HepG2 (cell line): ENCODE data around the gene UBB. TPM values are rescaled to one million over a fixed set of nuclear protein-coding genes. Genes with fewer than 3 reads are reported as not detected.

Experiments
- BORCS8-MEF2B ChIP-seq: sonication (generic); formaldehyde crosslinking; IDR thresholded peaks from 2 replicates; pipeline ENCODE4 v1.8.0; 2022; ENCODE audit warnings: mild to moderate bottlenecking, missing genetic modification reagents
- CREB1 ChIP-seq, 2 experiments: fragments of 450-650 bp in 1 of 2; IDR thresholded peaks; 2 replicates each; pipeline ENCODE4 v1.6.1; 2016 to 2017; ENCODE audit warnings: control low read depth in 1 of 2, mild to moderate bottlenecking in 1 of 2, missing compliant biosample characterization in 1 of 2, missing genetic modification characterization in 1 of 2
- ELF4 ChIP-seq: sonication (generic); formaldehyde crosslinking; IDR thresholded peaks from 2 replicates; pipeline ENCODE4 v1.5.0; 2020; ENCODE audit warnings: missing genetic modification reagents, mild to moderate bottlenecking, moderate library complexity, borderline replicate concordance
- FOXC1 ChIP-seq: sonication (generic); formaldehyde crosslinking; IDR thresholded peaks from 2 replicates; pipeline ENCODE4 v1.8.0; 2022; ENCODE audit warnings: mild to moderate bottlenecking, missing genetic modification reagents, borderline replicate concordance
- KLF16 ChIP-seq, 2 experiments: sonication (generic) in 1 of 2; formaldehyde crosslinking in 1 of 2; IDR thresholded peaks; 2 replicates each; pipeline versions ENCODE4 v1.6.1 to v1.8.0; 2016 to 2023; ENCODE audit warnings: missing genetic modification reagents in 2 of 2, missing compliant biosample characterization in 1 of 2
- MAX ChIP-seq: IDR thresholded peaks from 2 replicates; pipeline ENCODE4 v1.6.1; 2012; ENCODE audit warnings: inconsistent platforms
- MXI1 ChIP-seq: IDR thresholded peaks from 3 replicates; pipeline ENCODE4 v1.6.1; 2012; ENCODE audit warnings: low read depth, low read length, inconsistent platforms, borderline replicate concordance
- POLR2A ChIP-seq, 2 experiments: IDR thresholded peaks; 2 replicates each; pipeline ENCODE4 v1.6.1; 2011; ENCODE audit warnings: low read depth in 2 of 2, low read length in 2 of 2, mild to moderate bottlenecking in 1 of 2, moderate library complexity in 1 of 2; ENCODE audit not compliant: insufficient read depth in 1 of 2
- SKI ChIP-seq: fragments of 450-650 bp; IDR thresholded peaks from one replicate; pipeline ENCODE4 v1.6.1; 2018; ENCODE audit warnings: mild to moderate bottlenecking; ENCODE audit not compliant: partially characterized antibody
- ZBTB40 ChIP-seq, 2 experiments: fragments of 450-650 bp in 1 of 2; sonication (generic) in 1 of 2; formaldehyde crosslinking in 1 of 2; IDR thresholded peaks; 2 replicates each; pipeline versions ENCODE4 v1.6.1 to v1.8.0; 2016 to 2022; ENCODE audit warnings: antibody characterized with exemption in 1 of 2, mild to moderate bottlenecking in 1 of 2, missing genetic modification reagents in 1 of 2
- polyA plus RNA-seq, 8 experiments: library from polyadenylated mRNA; depleted of rRNA in 3 of 8; stranded (reverse) in 7 of 8; unstranded in 1 of 8; fragments of >200 nt; fragmentation: Illumina TruSeq in 4 of 8; extraction: Trizol in 4 of 8; gene quantifications; 2 replicates each; pipeline versions ENCODE4 v1.2.1 to v1.2.3, GENCODE V29; 2011 to 2016; ENCODE audit warnings: low read depth in 4 of 8, missing spikeins in 1 of 8, mixed read lengths in 1 of 8; ENCODE audit not compliant: insufficient read depth in 1 of 8
- total RNA-seq, 5 experiments: library from RNA; depleted of rRNA; stranded (reverse); fragments of >200 nt; fragmentation: Illumina TruSeq; extraction: Trizol; gene quantifications; 2 replicates each; pipeline ENCODE4 v1.2.3, GENCODE V29; 2016; ENCODE audit warnings: low read depth in 1 of 5
- TF ChIP-seq, protein P1 (sequence below): sonication (generic); formaldehyde crosslinking; IDR thresholded peaks from 2 replicates; pipeline ENCODE4 v1.4.0; 2020; ENCODE audit warnings: mild to moderate bottlenecking, missing genetic modification reagents, borderline replicate concordance
- TF ChIP-seq, protein P2 (sequence below): sonication (generic); formaldehyde crosslinking; IDR thresholded peaks from 2 replicates; pipeline ENCODE4 v1.8.1; 2023; ENCODE audit warnings: mild to moderate bottlenecking, missing genetic modification reagents

Gene UBB
- total and polyA plus RNA-seq, 2 of the 13 experiments (the other 11 are each of a cell fraction or from before 2014, with no cell fraction given) = 1,130 to 2,066 TPM

DNA sequence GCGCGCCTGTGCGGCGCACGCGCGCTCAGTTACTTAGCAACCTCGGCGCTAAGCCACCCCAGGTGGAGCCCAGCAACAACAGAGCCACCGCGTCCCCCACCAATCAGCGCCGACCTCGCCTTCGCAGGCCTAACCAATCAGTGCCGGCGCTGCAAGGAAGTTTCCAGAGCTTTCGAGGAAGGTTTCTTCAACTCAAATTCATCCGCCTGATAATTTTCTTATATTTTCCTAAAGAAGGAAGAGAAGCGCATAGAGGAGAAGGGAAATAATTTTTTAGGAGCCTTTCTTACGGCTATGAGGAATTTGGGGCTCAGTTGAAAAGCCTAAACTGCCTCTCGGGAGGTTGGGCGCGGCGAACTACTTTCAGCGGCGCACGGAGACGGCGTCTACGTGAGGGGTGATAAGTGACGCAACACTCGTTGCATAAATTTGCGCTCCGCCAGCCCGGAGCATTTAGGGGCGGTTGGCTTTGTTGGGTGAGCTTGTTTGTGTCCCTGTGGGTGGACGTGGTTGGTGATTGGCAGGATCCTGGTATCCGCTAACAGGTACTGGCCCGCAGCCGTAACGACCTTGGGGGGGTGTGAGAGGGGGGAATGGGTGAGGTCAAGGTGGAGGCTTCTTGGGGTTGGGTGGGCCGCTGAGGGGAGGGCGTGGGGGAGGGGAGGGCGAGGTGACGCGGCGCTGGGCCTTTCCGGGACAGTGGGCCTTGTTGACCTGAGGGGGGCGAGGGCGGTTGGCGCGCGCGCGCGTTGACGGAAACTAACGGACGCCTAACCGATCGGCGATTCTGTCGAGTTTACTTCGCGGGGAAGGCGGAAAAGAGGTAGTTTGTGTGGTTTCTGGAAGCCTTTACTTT is at the start of gene UBB (continued):
- TF ChIP-seq CREB1 (IDR thresholded peaks at IDR 0.05) (peak; percentile 91), CREB1 (CRISPR knock-in tag; IDR thresholded peaks at IDR 0.05) (peak; percentile 95), KLF16 (CRISPR knock-in tag; IDR thresholded peaks at IDR 0.05) (peak in 1 of 2 experiments; percentile 87; a peak in 2 of 4 replicates), FOXC1 (CRISPR knock-in tag) (no peak), MAX (peak; percentile 41), SKI (peak; percentile 88), MXI1 (peak; percentile 54; the same call in 1 of the 3 replicates), POLR2A (IDR thresholded peaks at IDR 0.05; ENCODE audit: insufficient read depth in 1 of 2, low read depth in 2 of 2, low read length in 2 of 2) (peak; percentile 98 to 99), ZBTB40 (IDR thresholded peaks at IDR 0.05) (no peak), ZBTB40 (CRISPR knock-in tag; IDR thresholded peaks at IDR 0.05) (peak; percentile 69; the same call in 1 of the 2 replicates), BORCS8-MEF2B (CRISPR knock-in tag) (peak; percentile 46; the same call in 1 of the 2 replicates), ELF4 (CRISPR knock-in tag) (no peak)
- TF ChIP-seq, protein P1, sequence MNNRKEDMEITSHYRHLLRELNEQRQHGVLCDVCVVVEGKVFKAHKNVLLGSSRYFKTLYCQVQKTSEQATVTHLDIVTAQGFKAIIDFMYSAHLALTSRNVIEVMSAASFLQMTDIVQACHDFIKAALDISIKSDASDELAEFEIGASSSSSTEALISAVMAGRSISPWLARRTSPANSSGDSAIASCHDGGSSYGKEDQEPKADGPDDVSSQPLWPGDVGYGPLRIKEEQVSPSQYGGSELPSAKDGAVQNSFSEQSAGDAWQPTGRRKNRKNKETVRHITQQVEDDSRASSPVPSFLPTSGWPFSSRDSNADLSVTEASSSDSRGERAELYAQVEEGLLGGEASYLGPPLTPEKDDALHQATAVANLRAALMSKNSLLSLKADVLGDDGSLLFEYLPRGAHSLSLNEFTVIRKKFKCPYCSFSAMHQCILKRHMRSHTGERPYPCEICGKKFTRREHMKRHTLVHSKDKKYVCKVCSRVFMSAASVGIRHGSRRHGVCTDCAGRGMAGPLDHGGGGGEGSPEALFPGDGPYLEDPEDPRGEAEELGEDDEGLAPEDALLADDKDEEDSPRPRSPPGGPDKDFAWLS (CRISPR knock-in tag) = no peak
- TF ChIP-seq, protein P2, sequence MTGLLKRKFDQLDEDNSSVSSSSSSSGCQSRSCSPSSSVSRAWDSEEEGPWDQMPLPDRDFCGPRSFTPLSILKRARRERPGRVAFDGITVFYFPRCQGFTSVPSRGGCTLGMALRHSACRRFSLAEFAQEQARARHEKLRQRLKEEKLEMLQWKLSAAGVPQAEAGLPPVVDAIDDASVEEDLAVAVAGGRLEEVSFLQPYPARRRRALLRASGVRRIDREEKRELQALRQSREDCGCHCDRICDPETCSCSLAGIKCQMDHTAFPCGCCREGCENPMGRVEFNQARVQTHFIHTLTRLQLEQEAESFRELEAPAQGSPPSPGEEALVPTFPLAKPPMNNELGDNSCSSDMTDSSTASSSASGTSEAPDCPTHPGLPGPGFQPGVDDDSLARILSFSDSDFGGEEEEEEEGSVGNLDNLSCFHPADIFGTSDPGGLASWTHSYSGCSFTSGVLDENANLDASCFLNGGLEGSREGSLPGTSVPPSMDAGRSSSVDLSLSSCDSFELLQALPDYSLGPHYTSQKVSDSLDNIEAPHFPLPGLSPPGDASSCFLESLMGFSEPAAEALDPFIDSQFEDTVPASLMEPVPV (CRISPR knock-in tag) = peak; percentile 21; the same call in 1 of the 2 replicates
